Activated T-cell treated with anti-CD3 and anti-CD28 coated beads, Interleukin-2, amount 50 U/mL, for 4 hours (primary cell): ENCODE data around the gene CRPPA. TPM values are rescaled to one million over a fixed set of nuclear protein-coding genes. Genes with fewer than 3 reads are reported as not detected.
"Not testable (repeated sequence)": the region's sequence is repeated elsewhere in the genome, so short reads cannot be mapped to it uniquely, and the experiment has no call there.

Source experiments
- ATAC-seq, 2 donors: fragments of 200-7000 bp; cut with Tn5 transposase; one replicate each; pipeline ENCODE4 v1.10.0; 2021
- DNase-seq: peaks from one replicate; pipeline ENCODE4 v3.0.0-alpha.2; 2020
- H3K27me3 Mint-ChIP-seq: one replicate; pipeline ENCODE4 v1.8.0; 2021; ENCODE audit warnings: low read depth, mixed read lengths
- H3K36me3 Mint-ChIP-seq: one replicate; pipeline ENCODE4 v1.8.0; 2022; ENCODE audit warnings: mixed read lengths; ENCODE audit not compliant: insufficient read depth
- H3K4me1 Mint-ChIP-seq: one replicate; pipeline ENCODE4 v1.8.0; 2021; ENCODE audit warnings: low read depth, mixed read lengths
- H3K4me3 Mint-ChIP-seq: one replicate; pipeline ENCODE4 v1.8.0; 2021; ENCODE audit warnings: mild to moderate bottlenecking, moderate library complexity, mixed read lengths
- H3K9me3 Mint-ChIP-seq: one replicate; pipeline ENCODE4 v1.8.0; 2021; ENCODE audit warnings: mixed read lengths
- total RNA-seq, 3 donors: library from RNA; stranded (reverse); gene quantifications; one replicate each; pipeline ENCODE4 v1.2.1, GENCODE V29; 2021

CRPPA gene
- total RNA-seq, result 1 to 10 TPM in 2 of 3 donors, under 1 TPM in 1; 0.46 to 1.2 (median 1.2) TPM

DNA sequence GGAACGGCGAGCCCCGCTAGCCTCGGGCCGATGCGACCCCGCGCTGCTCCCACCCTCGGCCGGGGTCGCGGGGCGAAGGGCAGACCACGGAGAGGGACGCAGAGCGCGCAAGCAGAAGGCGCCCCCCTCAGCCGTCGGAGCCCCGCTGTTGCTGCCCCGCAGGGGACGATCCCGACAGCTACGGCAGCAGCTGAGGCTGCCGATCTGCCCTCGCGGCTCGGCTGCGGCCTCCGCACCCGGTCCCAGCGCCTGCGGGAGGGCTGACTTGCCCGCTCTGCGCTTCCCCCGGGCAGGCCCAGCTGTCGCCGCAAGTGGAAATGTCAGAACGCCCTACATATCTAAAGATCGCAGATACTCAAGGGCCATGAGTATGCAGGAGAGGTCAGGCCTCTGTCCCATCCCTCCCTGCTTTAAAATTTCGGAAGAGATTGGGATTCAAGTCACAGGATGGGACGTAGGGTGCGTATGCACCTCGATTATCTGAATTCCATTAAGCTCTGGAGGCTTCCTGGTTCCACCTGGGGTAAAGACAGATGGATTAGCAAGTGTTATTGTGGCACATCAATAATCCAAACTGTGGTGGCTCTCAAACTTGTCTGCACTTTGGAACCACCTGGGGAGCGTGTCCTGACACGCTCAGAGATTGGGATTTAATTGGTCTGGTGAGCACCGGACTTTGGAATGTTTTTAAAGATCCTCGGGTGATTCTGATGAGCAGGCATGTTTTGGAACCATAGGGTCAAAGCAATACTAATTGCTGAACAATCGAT is at the start of gene CRPPA:
Gene CRPPA (minus strand): TSS at position 206 of the 770 bp plus-strand sequence. CDS start 216 bp downstream, outside the sequence.
- H3K4me1 Mint-ChIP-seq, result peaks cover 10% of the 10 kb centered on the region
- H3K27me3 Mint-ChIP-seq, result peaks cover 23% of the 10 kb centered on the region
- H3K36me3 Mint-ChIP-seq, result no peaks in the 10 kb centered on the region
- peak within 1 kb of the TSS; percentile 80 for H3K4me3 Mint-ChIP-seq
- ATAC-seq, result peak; percentile 46 to 55
- H3K9me3 Mint-ChIP-seq, result no peaks in the 10 kb centered on the region
- peak; percentile 28 for DNase-seq

DNA sequence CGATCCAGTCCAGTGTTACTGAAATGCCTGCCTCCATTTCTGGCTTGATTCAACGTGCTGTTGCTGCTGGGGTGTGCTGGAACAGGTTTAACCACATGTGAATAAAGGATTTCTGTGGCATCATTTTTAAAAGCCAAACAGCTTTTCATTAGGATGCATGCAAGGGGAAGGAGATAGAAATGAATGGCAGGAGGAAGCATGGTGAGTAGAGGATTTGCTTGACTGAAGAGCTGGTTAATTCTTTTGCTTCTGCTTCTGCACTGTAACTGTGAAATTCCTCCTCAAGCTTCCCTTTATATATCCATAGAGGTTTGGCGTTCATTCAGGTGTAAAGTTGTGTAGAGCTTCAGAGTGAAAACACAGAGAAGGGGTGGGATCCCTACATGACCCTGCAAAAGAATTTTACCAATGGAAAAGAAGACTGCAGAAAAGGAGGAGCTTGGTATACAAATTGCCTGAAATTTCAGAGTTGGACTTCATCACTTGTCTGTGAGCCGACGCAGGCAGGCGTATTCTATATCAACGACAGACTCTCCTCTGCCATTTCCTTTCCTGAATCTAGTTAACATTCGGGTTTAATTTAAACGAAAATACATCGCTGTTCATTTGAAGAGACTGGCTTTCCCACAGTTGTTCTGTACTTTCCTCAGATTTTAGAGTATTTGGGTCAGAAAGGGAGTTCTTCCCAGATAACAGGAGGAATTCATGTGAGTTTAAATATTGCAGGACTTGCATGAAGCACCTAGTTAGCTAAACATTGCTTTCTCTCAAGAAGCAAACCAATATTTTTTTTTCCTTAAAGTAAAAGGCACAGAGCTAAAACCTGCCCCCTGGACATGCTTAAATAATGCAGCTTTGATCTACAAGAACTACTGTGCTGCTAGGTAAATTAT is 44.4 kb upstream of the CRPPA start, which contains the start of gene SOSTDC1:
Gene SOSTDC1 (minus strand): TSS at position 270 of the 893 bp plus-strand sequence. CDS start 70 bp downstream, at position 200.
- no peak within 1 kb of the TSS for H3K4me3 Mint-ChIP-seq
- peaks cover 9% of the 10 kb centered on the region for H3K27me3 Mint-ChIP-seq
- no peak for ATAC-seq
- no peaks in the 10 kb centered on the region for H3K4me1 Mint-ChIP-seq
- H3K36me3 Mint-ChIP-seq, result no peaks in the 10 kb centered on the region
- DNase-seq, result no peak
- H3K9me3 Mint-ChIP-seq, result no peaks in the 10 kb centered on the region

DNA sequence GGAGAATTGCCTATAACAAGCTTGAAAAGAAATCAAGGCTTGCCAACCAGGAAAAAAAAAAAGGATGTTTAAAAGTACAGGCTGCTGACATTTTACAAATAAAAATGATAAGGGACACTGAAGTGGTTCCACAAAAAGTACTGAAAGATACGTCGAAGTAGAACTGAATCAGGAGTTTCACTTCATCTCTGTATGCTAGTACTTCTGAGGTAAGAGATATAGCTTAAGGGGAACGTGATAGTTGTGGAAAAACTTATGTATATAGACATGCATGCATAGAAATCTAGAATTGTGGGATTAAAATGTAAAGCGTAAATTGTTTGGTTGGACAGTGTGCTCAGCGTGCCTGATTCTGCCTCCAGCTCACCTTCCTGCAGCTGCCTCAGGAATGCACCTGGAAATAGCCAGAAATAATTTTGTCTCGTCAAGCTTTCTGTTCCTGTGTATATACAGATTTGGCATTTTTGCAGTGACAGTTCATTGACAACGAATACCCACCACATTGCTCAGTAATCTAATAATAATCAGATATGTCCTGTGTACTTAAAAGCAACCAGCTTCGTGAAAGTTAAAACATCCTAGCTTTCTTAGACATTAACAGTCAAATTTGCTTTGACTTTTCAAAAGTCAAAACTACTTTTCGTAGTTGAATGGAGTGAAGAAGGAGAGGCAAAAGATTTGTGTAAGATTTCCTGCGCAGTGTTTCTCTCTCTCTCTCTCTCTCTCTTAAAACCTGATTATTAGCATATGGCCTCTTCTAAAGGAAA is 42.8 kb upstream of the CRPPA start:
- no peak overlapping the region for H3K4me3 Mint-ChIP-seq
- peaks cover 9% of the 10 kb centered on the region for H3K27me3 Mint-ChIP-seq
- H3K9me3 Mint-ChIP-seq, result no peaks in the 10 kb centered on the region
- no peaks in the 10 kb centered on the region for H3K36me3 Mint-ChIP-seq
- ATAC-seq (no peak), DNase-seq (no peak)
- no peaks in the 10 kb centered on the region for H3K4me1 Mint-ChIP-seq

DNA sequence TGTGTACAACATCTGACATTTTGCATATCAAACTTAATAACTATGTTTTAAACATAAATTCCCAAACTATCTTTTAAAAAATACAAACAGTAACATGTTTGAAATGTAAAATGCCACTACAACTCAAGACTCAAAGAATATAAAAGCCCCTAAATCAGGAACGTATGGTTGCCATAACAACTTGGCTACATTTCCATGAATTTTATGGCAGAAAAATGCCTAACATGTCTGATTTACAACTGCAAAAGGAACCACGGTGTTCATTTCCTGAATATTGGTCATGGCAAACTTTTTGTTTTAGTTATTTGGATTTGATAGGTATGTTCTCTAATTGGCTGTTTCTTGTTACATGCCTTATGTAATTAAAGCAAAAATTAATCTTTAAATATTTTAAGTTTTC is 42.2 kb upstream of the CRPPA start:
- Mint-ChIP-seq H3K4me1 (no peaks in the 10 kb centered on the region), H3K9me3 (no peaks in the 10 kb centered on the region), H3K4me3 (no peak overlapping the region), H3K27me3 (peaks cover 9% of the 10 kb centered on the region), H3K36me3 (no peaks in the 10 kb centered on the region)
- DNase-seq (no peak), ATAC-seq (no peak)

DNA sequence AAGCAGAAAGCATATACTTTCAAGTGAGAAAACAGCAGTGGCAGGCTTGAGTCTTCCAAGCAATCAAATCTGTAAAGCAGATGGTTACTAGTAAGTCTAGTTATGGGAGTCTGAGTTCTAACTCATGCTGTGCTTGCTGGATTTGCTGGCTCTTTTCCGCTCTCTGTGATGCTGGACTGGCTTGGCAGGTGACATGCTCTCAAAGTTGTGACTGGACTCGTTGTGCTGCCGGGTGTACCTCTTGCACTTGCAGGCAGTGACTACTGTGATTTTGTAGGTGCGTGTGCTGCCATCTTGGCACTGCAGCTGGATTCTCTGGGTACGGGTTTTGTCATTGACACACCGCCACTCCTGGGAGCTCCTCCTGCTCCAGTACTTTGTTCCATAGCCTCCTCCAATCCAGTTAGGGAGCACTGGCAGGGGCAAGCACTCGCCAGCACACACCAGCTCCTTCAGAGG is 41.1 kb upstream of the CRPPA start:
- Mint-ChIP-seq H3K4me1 (no peaks in the 10 kb centered on the region), H3K27me3 (peaks cover 7% of the 10 kb centered on the region), H3K4me3 (no peak overlapping the region), H3K9me3 (no peaks in the 10 kb centered on the region), H3K36me3 (no peaks in the 10 kb centered on the region)
- ATAC-seq (no peak), DNase-seq (no peak)

DNA sequence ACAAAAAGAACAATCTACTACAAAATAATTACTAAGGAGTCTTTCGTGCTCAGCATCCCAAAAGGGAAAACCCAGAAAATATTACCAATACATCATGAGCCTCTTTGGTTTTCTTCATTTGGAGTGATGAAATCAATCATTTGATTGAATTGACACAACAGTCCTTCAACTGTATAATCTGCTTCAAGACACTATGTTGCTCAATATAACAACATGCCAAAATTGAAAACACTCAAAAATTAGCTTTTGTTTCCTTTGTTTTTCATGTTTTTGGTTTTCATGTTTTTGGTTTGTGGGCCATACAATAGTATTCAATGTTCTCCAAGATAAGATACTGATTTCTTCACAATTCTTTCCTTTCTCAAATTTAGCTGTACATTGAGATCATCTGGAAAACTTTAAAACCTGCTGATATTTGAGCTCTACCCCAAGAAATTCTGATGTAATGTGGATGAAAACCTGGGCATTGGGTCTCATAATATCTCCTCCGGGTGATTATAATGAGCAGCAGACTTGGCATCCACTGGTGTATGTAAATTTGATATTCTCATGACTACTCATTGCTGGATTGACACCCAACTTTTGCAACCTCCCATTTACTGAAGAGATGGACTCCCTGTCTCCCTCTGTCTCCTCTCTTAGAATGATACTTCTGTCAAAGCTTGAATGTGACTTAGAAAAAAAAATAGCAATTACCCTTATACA is 39.6 kb upstream of the CRPPA start:
- Mint-ChIP-seq H3K9me3 (peaks cover 6% of the 10 kb centered on the region), H3K4me1 (no peaks in the 10 kb centered on the region), H3K4me3 (no peak overlapping the region), H3K36me3 (no peaks in the 10 kb centered on the region), H3K27me3 (peaks cover 7% of the 10 kb centered on the region)
- ATAC-seq, result no peak
- no peak for DNase-seq

DNA sequence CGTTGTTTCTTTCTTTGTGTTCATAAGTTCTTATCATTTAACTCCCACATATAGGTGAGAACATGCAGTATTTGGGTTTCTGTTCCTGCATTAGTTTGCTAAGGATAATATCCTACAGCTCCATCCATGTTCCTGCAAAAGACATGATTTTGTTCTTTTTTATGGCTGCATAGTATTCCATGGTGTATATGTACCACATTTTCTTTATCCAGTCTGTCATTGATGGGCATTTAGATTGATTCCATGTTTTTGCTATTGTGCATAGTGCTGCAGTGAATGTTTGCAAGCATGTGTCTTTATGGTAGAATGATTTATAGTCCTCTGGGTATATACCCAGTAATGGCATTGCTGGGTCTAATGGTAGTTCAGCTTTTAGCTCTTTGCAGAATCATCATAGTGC is 35.0 kb upstream of the CRPPA start:
- H3K9me3 Mint-ChIP-seq, DNase-seq, H3K36me3 Mint-ChIP-seq, ATAC-seq, H3K27me3 Mint-ChIP-seq, H3K4me1 Mint-ChIP-seq, H3K4me3 Mint-ChIP-seq: not testable (repeated sequence)

DNA sequence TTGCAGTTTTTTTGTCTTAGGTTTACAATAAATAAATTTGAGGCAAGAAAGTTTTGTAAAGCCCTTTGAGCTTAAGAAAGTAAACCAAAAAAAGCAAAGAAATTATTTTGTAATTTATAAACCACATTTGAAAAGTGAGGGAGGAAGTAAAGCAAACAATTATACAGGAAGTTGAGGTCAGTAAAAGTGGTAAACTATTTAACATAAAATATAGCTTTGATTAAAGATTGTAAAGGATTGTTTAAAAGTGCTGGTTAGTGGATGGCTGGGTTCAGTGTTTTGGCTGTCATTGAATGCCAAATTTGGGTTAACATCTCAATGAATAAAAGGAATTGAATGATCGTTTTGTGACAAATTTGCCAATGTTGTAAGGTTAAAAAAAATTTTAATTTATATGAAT is 34.3 kb upstream of the CRPPA start:
- DNase-seq (no peak), ATAC-seq (no peak)
- peaks cover 6% of the 10 kb centered on the region for H3K9me3 Mint-ChIP-seq
- no peaks in the 10 kb centered on the region for H3K27me3 Mint-ChIP-seq
- no peak overlapping the region for H3K4me3 Mint-ChIP-seq
- peaks cover 2% of the 10 kb centered on the region for H3K4me1 Mint-ChIP-seq
- no peaks in the 10 kb centered on the region for H3K36me3 Mint-ChIP-seq

DNA sequence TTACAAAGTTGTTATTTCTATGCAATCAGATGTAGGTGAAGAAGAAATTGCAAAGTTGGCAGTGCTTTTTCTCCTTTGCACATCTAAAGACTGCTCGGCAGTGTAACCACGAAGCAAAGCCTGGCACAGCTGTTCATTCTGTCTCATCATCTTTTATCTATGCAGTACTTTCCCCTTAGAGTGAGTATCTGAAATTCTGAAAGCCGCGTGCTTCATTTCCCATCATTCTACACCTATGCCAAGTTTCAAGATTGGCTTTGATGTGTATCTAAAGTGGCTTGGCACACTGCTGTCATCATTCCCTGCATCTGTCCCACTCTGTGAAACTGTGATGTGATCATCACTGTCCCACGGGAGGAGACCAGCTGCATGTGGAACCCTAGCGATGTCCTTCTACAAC is 29.0 kb upstream of the CRPPA start:
- H3K9me3 Mint-ChIP-seq, result no peaks in the 10 kb centered on the region
- no peak for DNase-seq
- no peaks in the 10 kb centered on the region for H3K36me3 Mint-ChIP-seq
- no peak overlapping the region for H3K4me3 Mint-ChIP-seq
- no peaks in the 10 kb centered on the region for H3K27me3 Mint-ChIP-seq
- peaks cover under 1% of the 10 kb centered on the region for H3K4me1 Mint-ChIP-seq
- no peak for ATAC-seq

DNA sequence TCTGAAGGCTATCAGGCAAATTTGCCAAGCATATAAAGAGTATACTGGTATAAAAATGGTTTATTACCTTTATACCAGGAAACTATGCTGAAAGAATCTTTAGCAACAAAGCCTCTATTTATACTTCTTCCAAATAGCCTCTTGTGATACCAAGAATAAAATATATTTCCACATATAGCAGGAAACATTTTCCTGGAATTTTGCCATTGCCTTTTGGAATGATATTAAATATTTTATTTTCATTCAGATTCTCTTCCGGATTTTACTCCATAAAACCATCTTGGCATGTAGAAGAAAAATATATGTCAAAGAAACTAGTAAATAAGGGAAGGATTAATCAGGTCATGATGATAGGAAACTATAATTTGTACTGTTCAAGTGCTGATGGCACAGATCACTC is 26.5 kb upstream of the CRPPA start:
- Mint-ChIP-seq H3K36me3 (no peaks in the 10 kb centered on the region), H3K27me3 (no peaks in the 10 kb centered on the region), H3K9me3 (no peaks in the 10 kb centered on the region), H3K4me1 (no peaks in the 10 kb centered on the region), H3K4me3 (no peak overlapping the region)
- ATAC-seq (no peak), DNase-seq (no peak)

DNA sequence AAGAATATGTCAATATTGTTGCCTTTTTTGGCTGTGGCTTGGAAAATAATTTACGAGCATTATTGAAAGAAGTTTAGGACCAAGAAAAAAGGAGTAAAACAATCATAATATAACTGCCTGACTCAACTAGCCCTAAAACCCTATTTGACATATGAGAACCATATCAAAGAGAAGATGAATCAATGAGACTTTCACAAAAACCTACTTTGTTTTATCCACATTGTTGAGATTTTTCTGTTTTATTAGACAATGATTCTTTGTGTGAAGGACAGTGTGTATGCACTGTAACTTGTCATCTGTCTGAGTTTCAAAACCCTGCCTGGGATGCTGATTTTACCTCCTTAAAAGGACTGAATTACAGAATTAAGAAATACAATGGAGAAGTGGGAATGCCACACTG is 25.2 kb upstream of the CRPPA start:
- Mint-ChIP-seq H3K4me1 (no peaks in the 10 kb centered on the region), H3K9me3 (no peaks in the 10 kb centered on the region), H3K36me3 (no peaks in the 10 kb centered on the region), H3K27me3 (no peaks in the 10 kb centered on the region), H3K4me3 (no peak overlapping the region)
- DNase-seq (no peak), ATAC-seq (no peak)

DNA sequence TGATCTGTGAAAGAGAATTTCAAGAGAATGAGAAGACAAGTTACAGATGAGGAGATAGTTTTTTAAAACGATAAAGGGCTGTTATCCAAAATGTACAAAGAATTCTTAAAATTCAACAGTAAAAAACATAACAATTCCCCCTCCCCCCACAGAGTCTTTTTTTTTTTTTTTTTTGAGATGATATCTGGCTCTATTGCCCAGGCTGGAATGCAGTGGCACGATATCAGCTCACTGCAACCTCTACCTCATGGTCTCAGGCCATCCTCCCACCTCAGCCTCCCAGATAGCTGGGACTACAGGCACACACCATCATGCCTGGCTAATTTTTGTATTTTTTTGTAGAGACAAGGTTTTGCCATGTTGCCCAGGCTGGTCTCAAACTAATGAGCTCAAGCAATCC is 22.5 kb upstream of the CRPPA start:
- not testable (repeated sequence) for H3K4me1 Mint-ChIP-seq, H3K27me3 Mint-ChIP-seq, H3K36me3 Mint-ChIP-seq, H3K9me3 Mint-ChIP-seq, H3K4me3 Mint-ChIP-seq, ATAC-seq, DNase-seq

DNA sequence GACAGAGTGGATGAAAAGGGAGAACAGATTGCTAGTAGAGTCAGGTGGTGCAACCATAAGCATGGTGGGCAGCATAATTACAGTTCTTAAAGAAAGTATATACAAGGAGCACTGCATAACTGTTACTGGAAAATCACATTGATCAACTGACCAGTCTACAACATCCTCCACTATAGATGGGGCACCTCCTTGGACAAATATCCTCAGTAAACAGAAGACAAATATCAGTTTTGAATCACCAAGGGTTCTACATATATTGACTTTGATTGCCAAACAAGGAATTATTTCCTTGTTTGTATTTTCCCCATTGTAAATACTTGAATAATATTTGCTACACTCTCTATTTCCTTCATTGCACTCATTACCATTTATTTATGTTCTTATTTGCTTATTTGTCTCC is 17.6 kb upstream of the CRPPA start:
- H3K9me3 Mint-ChIP-seq, result no peaks in the 10 kb centered on the region
- H3K4me3 Mint-ChIP-seq, result no peak overlapping the region
- DNase-seq (no peak), ATAC-seq (no peak)
- no peaks in the 10 kb centered on the region for H3K27me3 Mint-ChIP-seq
- no peaks in the 10 kb centered on the region for H3K36me3 Mint-ChIP-seq
- H3K4me1 Mint-ChIP-seq, result no peaks in the 10 kb centered on the region

DNA sequence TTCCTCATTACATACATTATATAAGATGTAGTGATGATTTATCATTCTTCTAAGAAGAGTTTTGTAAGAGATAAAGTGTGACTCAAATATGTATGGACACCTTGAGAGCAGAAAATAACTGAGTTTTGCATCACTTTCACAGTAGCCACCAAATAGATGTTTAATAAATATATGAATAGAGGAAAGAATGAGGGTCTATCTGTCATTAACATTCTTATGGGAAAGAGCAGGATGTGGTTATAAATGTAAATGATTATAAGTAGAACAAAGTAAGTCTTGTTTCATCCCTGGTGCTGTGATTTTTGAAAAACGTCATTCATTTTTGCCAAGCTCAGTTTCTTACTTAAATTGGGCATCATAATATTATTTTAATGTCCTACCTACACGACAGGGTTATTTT is 15.0 kb upstream of the CRPPA start:
- no peaks in the 10 kb centered on the region for H3K27me3 Mint-ChIP-seq
- ATAC-seq (no peak), DNase-seq (no peak)
- no peaks in the 10 kb centered on the region for H3K4me1 Mint-ChIP-seq
- H3K36me3 Mint-ChIP-seq, result no peaks in the 10 kb centered on the region
- no peak overlapping the region for H3K4me3 Mint-ChIP-seq
- no peaks in the 10 kb centered on the region for H3K9me3 Mint-ChIP-seq
